NCI-H2107 treated with DMSO at 0.1 percent for 48 hours (cell line): Measurements from ENCODE around the gene INO80B.

Source experiments
- DNase-seq: peaks from one replicate; lab custom pipeline; 2025; ENCODE audit not compliant: unreplicated experiment; lab: John Stamatoyannopoulos, UW

INO80B gene

GRCh38 chr2:74501335-74502071 is 46.6 kb downstream of the INO80B start:
- no peak for DNase-seq

- no peak for DNase-seq
Measured at GRCh38 chr2:74502147-74502719, 47.3 kb downstream of the INO80B start.

GRCh38 chr2:74502720-74503505 is 48.0 kb downstream of the INO80B start:
- no peak for DNase-seq

GRCh38 chr2:74503506-74504475 is 48.9 kb downstream of the INO80B start:
- DNase-seq, result no peak

- DNase-seq, result no peak
Measured at GRCh38 chr2:74504591-74504990, 49.7 kb downstream of the INO80B start.

GRCh38 chr2:74505448-74506246 is 50.8 kb downstream of the INO80B start:
- DNase-seq, result no peak

- DNase-seq, result peak; percentile 96
Measured at GRCh38 chr2:74507145-74507925, 52.4 kb downstream of the INO80B start, which contains the start of gene PCGF1. TSS of gene PCGF1 (minus strand) at chr2:74507695. CDS start at chr2:74507668, 27 bp downstream.
